HG03135 (cell line): ENCODE measurements around the gene MT4.

Experiments used
- ATAC-seq: cut with Tn5 transposase; IDR thresholded peaks from one replicate; pipeline ENCODE4 v1.9.1; 2021; ENCODE audit warnings: mild to moderate bottlenecking, moderate library complexity; ENCODE audit not compliant: unreplicated experiment

Gene MT4

GRCh38 chr16:56564793-56565477 is at the start of gene MT4:
Gene MT4 (plus strand): TSS chr16:56565073. CDS start chr16:56565129, 56 bp downstream.
- no peak for ATAC-seq

- no peak for ATAC-seq
Measured at GRCh38 chr16:56515665-56516064, 49.2 kb upstream of the MT4 start.

- ATAC-seq: no peak
Measured at GRCh38 chr16:56517206-56517605, 47.7 kb upstream of the MT4 start.

- no peak for ATAC-seq
Measured at GRCh38 chr16:56518425-56518824, 46.4 kb upstream of the MT4 start.

- peak; percentile 84 for ATAC-seq
Measured at GRCh38 chr16:56519459-56520250, 45.2 kb upstream of the MT4 start, which contains the start of gene BBS2. Gene BBS2 (minus strand): TSS chr16:56520024. CDS start chr16:56519862, 162 bp downstream.

GRCh38 chr16:56520251-56520577 is 44.7 kb upstream of the MT4 start:
- no peak for ATAC-seq

- no peak for ATAC-seq
Measured at GRCh38 chr16:56525236-56525635, 39.6 kb upstream of the MT4 start.

- ATAC-seq: no peak
Measured at GRCh38 chr16:56530872-56531271, 34.0 kb upstream of the MT4 start.

GRCh38 chr16:56532714-56533113 is 32.2 kb upstream of the MT4 start:
- ATAC-seq: no peak

- ATAC-seq: no peak
Measured at GRCh38 chr16:56534847-56535383, 30.0 kb upstream of the MT4 start.

- ATAC-seq: no peak
Measured at GRCh38 chr16:56538331-56538730, 26.5 kb upstream of the MT4 start.

GRCh38 chr16:56539656-56540055 is 25.2 kb upstream of the MT4 start:
- no peak for ATAC-seq

GRCh38 chr16:56542039-56542438 is 22.8 kb upstream of the MT4 start:
- ATAC-seq: no peak

- ATAC-seq: no peak
Measured at GRCh38 chr16:56547120-56547948, 17.5 kb upstream of the MT4 start.

- ATAC-seq: no peak
Measured at GRCh38 chr16:56547949-56548567, 16.8 kb upstream of the MT4 start.

GRCh38 chr16:56549161-56549560 is 15.7 kb upstream of the MT4 start:
- ATAC-seq: no peak

GRCh38 chr16:56549744-56550385 is 15.0 kb upstream of the MT4 start:
- ATAC-seq: no peak

- ATAC-seq: no peak
Measured at GRCh38 chr16:56551796-56552738, 12.8 kb upstream of the MT4 start.

- ATAC-seq: no peak
Measured at GRCh38 chr16:56554441-56554840, 10.4 kb upstream of the MT4 start.
